HCT116 (cell line): ENCODE measurements around the gene VASN. TPM values are rescaled to one million over a fixed set of nuclear protein-coding genes. Genes with fewer than 3 reads are reported as not detected.

ENCODE experiments used
- ATAC-seq: fragments of 200-7000 bp; cut with Tn5 transposase; 2 replicates; pipeline ENCODE4 v1.9.1; 2020; ENCODE audit warnings: mild to moderate bottlenecking, moderate library complexity
- BruUV-seq: library from RNA; stranded (reverse); fragments of 400-500 nt; replicated peaks from 2 replicates; lab custom pipeline; 2021; lab: Mats Ljungman, UMichigan
- CTCF ChIA-PET: fragments of 300-600 bp; sonication (Branson Sonifier 250); formaldehyde crosslinking; loops from one replicate; lab custom pipeline; 2021; ENCODE audit warnings: antibody characterized with exemption; lab: Charles Lee
- POLR2A ChIA-PET: fragments of 300-600, 350-600 bp; sonication (Branson Sonifier 250); formaldehyde crosslinking; loops from one replicate; lab custom pipeline; 2021; ENCODE audit warnings: antibody characterized with exemption; lab: Charles Lee
- RAD21 ChIA-PET, 2 experiments: fragments of 300-600 bp; sonication (Branson Sonifier 250); formaldehyde crosslinking; loops; one replicate each; lab custom pipeline; 2023; ENCODE audit warnings: low total read pairs in 2 of 2; ENCODE audit not compliant: uncharacterized antibody in 2 of 2, unreplicated experiment in 2 of 2, low non-redundant PET in 1 of 2; lab: Charles Lee
- DNase-seq: peaks from one replicate; pipeline ENCODE4 v3.0.0-alpha.2; 2010; ENCODE audit warnings: low read depth, low spot score
- H2AFZ ChIP-seq: fragments of 200-600 bp; shearing (Covaris generic), sonication (generic); 2 replicates; pipeline ENCODE4 v1.6.1; 2017; ENCODE audit warnings: low read depth, mixed run types, mixed read lengths, antibody characterized with exemption, low read length; ENCODE audit not compliant: poor library complexity, severe bottlenecking
- H3K27ac ChIP-seq: 2 replicates; pipeline ENCODE4 v1.5.1; 2012; ENCODE audit warnings: low read depth, low read length
- H3K27me3 ChIP-seq: fragments of 200-600 bp; sonication (generic); 2 replicates; pipeline ENCODE4 v1.6.1; 2016; ENCODE audit warnings: mixed run types, low read length, mixed read lengths; ENCODE audit not compliant: insufficient read depth
- H3K36me3 ChIP-seq, 2 experiments: fragments of 200-500 bp in 1 of 2; fragments of 200-600 bp in 1 of 2; sonication (Bioruptor generic) in 1 of 2; sonication (generic) in 1 of 2; 2 replicates each; pipeline versions ENCODE4 v1.5.1 to v1.6.1; 2014 to 2016; ENCODE audit warnings: low read length in 2 of 2, inconsistent platforms in 1 of 2, mixed read lengths in 1 of 2, mixed run types in 1 of 2; ENCODE audit not compliant: insufficient read depth in 2 of 2, control insufficient read depth in 1 of 2
- H3K4me1 ChIP-seq, 2 experiments: fragments of 200-600 bp in 1 of 2; sonication (generic) in 1 of 2; 2 replicates each; pipeline versions ENCODE4 v1.5.1 to v1.6.1; 2012 to 2017; ENCODE audit warnings: low read length in 2 of 2, inconsistent platforms in 1 of 2, mild to moderate bottlenecking in 1 of 2, mixed read lengths in 1 of 2, mixed run types in 1 of 2, moderate library complexity in 1 of 2; ENCODE audit not compliant: insufficient read depth in 2 of 2, control insufficient read depth in 1 of 2
- H3K4me2 ChIP-seq: fragments of 200-600 bp; sonication (generic); 2 replicates; pipeline ENCODE4 v1.6.1; 2017; ENCODE audit warnings: mixed run types, low read length, mixed read lengths
- H3K4me3 ChIP-seq, 2 experiments: fragments of 200-600 bp in 1 of 2; sonication (generic) in 1 of 2; replicated peaks in 1 of 2; 2 replicates each; pipeline ENCODE4 v1.5.1; 2011 to 2016; ENCODE audit warnings: low read length in 2 of 2, control low read depth in 1 of 2, low read depth in 1 of 2, mild to moderate bottlenecking in 1 of 2, mixed read lengths in 1 of 2, mixed run types in 1 of 2
- H3K79me2 ChIP-seq: fragments of 200-600 bp; sonication (generic); 2 replicates; pipeline ENCODE4 v1.6.1; 2017; ENCODE audit warnings: mild to moderate bottlenecking, mixed run types, low read length, moderate library complexity, mixed read lengths; ENCODE audit not compliant: insufficient read depth
- H3K9ac ChIP-seq: fragments of 200-600 bp; sonication (generic); 2 replicates; pipeline ENCODE4 v1.6.1; 2016; ENCODE audit warnings: low read length, mixed read lengths
- H3K9me2 ChIP-seq: fragments of 200-600 bp; sonication (generic), shearing (Covaris generic); 2 replicates; pipeline ENCODE4 v1.6.1; 2017; ENCODE audit warnings: mixed run types, mild to moderate bottlenecking, moderate library complexity; ENCODE audit not compliant: insufficient read depth
- H3K9me3 ChIP-seq, 2 experiments: fragments of 200-500 bp in 1 of 2; fragments of 200-600 bp in 1 of 2; sonication (Bioruptor generic) in 1 of 2; sonication (generic) in 1 of 2; 2 replicates each; pipeline ENCODE4 v1.6.1; 2014 to 2017; ENCODE audit warnings: low read length in 2 of 2, mixed read lengths in 2 of 2, inconsistent platforms in 1 of 2, low read depth in 1 of 2, mild to moderate bottlenecking in 1 of 2, mixed run types in 1 of 2, moderate library complexity in 1 of 2; ENCODE audit not compliant: control insufficient read depth in 1 of 2, insufficient read depth in 1 of 2
- H4K20me1 ChIP-seq: fragments of 200-600 bp; sonication (generic), shearing (Covaris generic); 2 replicates; pipeline ENCODE4 v1.6.1; 2017; ENCODE audit warnings: mixed run types, mild to moderate bottlenecking, moderate library complexity; ENCODE audit not compliant: insufficient read depth
- CBX3 ChIP-seq: IDR thresholded peaks from 2 replicates; pipeline ENCODE4 v1.6.1; 2012; ENCODE audit warnings: low read depth
- CEBPB ChIP-seq: IDR thresholded peaks from 2 replicates; pipeline ENCODE4 v1.6.1; 2012; ENCODE audit warnings: low read depth
- EGR1 ChIP-seq: IDR thresholded peaks from 2 replicates; pipeline ENCODE4 v1.6.1; 2012; ENCODE audit warnings: low read depth
- ELF1 ChIP-seq: IDR thresholded peaks from 2 replicates; pipeline ENCODE4 v1.6.1; 2012; ENCODE audit warnings: low read depth, borderline replicate concordance
- EZH2phosphoT487 ChIP-seq: fragments of 200-600 bp; IDR thresholded peaks from 2 replicates; pipeline ENCODE4 v1.6.1; 2018; ENCODE audit warnings: antibody characterized with exemption, borderline replicate concordance
- FOSL1 ChIP-seq: IDR thresholded peaks from 2 replicates; pipeline ENCODE4 v1.6.1; 2012; ENCODE audit warnings: low read depth
- JUND ChIP-seq: IDR thresholded peaks from 2 replicates; pipeline ENCODE4 v1.6.1; 2012
- POLR2A ChIP-seq: IDR thresholded peaks from 2 replicates; pipeline ENCODE4 v1.7.0; 2011; ENCODE audit warnings: borderline replicate concordance; ENCODE audit not compliant: insufficient read depth, insufficient read length; ENCODE audit errors: extremely low read depth
- POLR2AphosphoS5 ChIP-seq: IDR thresholded peaks from 2 replicates; pipeline ENCODE4 v1.6.1; 2011; ENCODE audit warnings: mild to moderate bottlenecking, low read depth, low read length, moderate library complexity
- SIN3A ChIP-seq: IDR thresholded peaks from 2 replicates; pipeline ENCODE4 v1.6.1; 2012; ENCODE audit warnings: low read depth
- SP1 ChIP-seq: IDR thresholded peaks from 2 replicates; pipeline ENCODE4 v1.6.1; 2012; ENCODE audit warnings: low read depth
- SRF ChIP-seq: IDR thresholded peaks from 2 replicates; pipeline ENCODE4 v1.6.1; 2012; ENCODE audit warnings: low read depth
- TCF7L2 ChIP-seq: IDR thresholded peaks from 2 replicates; pipeline ENCODE4 v1.7.0; 2011; ENCODE audit warnings: borderline replicate concordance, inconsistent platforms; ENCODE audit not compliant: insufficient read depth, insufficient read length; ENCODE audit errors: extremely low read depth
- YY1 ChIP-seq: IDR thresholded peaks from 2 replicates; pipeline ENCODE4 v1.6.1; 2011; ENCODE audit warnings: low read length, low read depth, moderate library complexity, mild to moderate bottlenecking; ENCODE audit not compliant: insufficient replicate concordance; ENCODE audit errors: extremely low read depth
- ZNF274 ChIP-seq: fragments of 200-500 bp; sonication (Bioruptor generic); IDR thresholded peaks from 2 replicates; pipeline ENCODE4 v1.6.1; 2014; ENCODE audit warnings: mild to moderate bottlenecking, low read depth, low read length, inconsistent platforms
- intact Hi-C: fragments of 100-400 bp; cut with micrococcal nuclease; formaldehyde crosslinking; loops from 2 replicates; pipeline ENCODE4 v1.10.0; 2022
- total RNA-seq: library from RNA; stranded (reverse); gene quantifications from one replicate; pipeline ENCODE4 v1.2.1, GENCODE V29; 2021; ENCODE audit not compliant: unreplicated experiment
- TF ChIP-seq, protein P1 (sequence below): IDR thresholded peaks from 2 replicates; pipeline ENCODE4 v1.6.1; 2012
- TF ChIP-seq, protein P2 (sequence below), 3 experiments: fragments of 200-600 bp in 1 of 3; sonication (generic) in 1 of 3; IDR thresholded peaks in 2 of 3; conservative IDR thresholded peaks in 1 of 3; 2 replicates each; pipeline ENCODE4 v1.5.1; 2012 to 2017; ENCODE audit warnings: low read depth in 2 of 3, low read length in 2 of 3, antibody characterized with exemption in 1 of 3, borderline replicate concordance in 1 of 3, control low read depth in 1 of 3, mild to moderate bottlenecking in 1 of 3, mixed read lengths in 1 of 3, mixed run types in 1 of 3, moderate library complexity in 1 of 3; ENCODE audit not compliant: insufficient read depth in 1 of 3
- TF ChIP-seq, protein P3 (sequence below): IDR thresholded peaks from 2 replicates; pipeline ENCODE4 v1.6.1; 2012; ENCODE audit warnings: low read depth

VASN gene
- total RNA-seq, 1 experiment from 2014 or later, result 6.3 TPM

DNA sequence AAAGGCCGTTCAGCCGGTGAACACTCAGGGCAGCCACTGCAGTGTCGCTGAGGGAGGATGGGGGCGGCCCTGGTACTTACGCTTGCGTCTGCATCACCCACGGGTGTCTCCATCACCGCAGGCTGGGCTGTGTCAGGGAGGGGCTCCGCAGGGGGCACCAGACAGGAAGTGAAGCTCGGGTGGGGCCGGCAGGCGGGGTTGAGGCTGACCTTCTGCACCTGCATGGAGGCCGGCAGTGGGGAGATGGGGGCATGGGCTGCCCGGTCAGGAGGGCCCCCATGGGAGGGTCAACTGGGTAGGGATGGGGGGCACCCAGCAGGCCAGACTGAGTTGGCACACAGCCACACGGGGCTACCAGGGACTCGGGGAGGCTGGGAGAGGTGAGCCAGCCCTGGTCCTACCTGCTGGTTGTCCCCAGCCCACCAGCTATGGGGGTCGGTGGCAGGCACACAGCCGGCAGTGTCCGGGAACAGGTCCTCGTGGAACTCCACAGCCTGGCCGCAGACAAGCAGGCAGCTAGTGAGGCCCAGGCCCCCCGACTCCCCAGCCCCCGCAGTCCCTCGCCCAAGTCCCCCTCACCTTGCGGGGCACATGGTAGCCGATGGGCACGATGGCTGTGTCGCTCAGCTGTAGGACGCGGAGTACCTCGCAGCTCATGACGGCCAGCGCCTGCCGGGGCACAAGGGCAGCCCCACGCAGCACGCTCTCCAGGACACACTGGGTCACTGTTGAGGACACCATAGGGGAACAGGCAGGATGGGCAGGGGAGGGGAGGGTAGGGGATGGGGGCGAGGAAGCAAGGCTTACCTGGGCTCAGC, 7.2 kb upstream of the VASN start:
- RAD21 ChIA-PET, result no interaction called here
- DNase-seq, result no peak

More for the DNA sequence above, 7.2 kb upstream of the VASN start:
- H3K4me1 ChIP-seq, result peaks cover 13 to 38% of the 10 kb centered on the region in 2 experiments
- H3K36me3 ChIP-seq, result no peaks in the 10 kb centered on the region
- H3K9ac ChIP-seq, result no peak overlapping the region
- no peaks in the 10 kb centered on the region for H3K79me2 ChIP-seq
- H3K9me2 ChIP-seq, result no peaks in the 10 kb centered on the region
- TF ChIP-seq, protein P1, sequence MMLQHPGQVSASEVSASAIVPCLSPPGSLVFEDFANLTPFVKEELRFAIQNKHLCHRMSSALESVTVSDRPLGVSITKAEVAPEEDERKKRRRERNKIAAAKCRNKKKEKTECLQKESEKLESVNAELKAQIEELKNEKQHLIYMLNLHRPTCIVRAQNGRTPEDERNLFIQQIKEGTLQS, result no peak
- no peak for TF ChIP-seq CEBPB
- no peak for TF ChIP-seq SIN3A
- TF ChIP-seq POLR2A, result no peak
- no peak for TF ChIP-seq POLR2AphosphoS5
- no peak for TF ChIP-seq ELF1
- TF ChIP-seq SRF, result no peak
- TF ChIP-seq, protein P2, sequence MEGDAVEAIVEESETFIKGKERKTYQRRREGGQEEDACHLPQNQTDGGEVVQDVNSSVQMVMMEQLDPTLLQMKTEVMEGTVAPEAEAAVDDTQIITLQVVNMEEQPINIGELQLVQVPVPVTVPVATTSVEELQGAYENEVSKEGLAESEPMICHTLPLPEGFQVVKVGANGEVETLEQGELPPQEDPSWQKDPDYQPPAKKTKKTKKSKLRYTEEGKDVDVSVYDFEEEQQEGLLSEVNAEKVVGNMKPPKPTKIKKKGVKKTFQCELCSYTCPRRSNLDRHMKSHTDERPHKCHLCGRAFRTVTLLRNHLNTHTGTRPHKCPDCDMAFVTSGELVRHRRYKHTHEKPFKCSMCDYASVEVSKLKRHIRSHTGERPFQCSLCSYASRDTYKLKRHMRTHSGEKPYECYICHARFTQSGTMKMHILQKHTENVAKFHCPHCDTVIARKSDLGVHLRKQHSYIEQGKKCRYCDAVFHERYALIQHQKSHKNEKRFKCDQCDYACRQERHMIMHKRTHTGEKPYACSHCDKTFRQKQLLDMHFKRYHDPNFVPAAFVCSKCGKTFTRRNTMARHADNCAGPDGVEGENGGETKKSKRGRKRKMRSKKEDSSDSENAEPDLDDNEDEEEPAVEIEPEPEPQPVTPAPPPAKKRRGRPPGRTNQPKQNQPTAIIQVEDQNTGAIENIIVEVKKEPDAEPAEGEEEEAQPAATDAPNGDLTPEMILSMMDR (IDR thresholded peaks at IDR 0.05 in 2 of 3, conservative IDR thresholded peaks at IDR 0.05 in 1 of 3; ENCODE audit: borderline replicate concordance in 1 of 3, insufficient read depth in 1 of 3, low read depth in 2 of 3, low read length in 2 of 3), result no peak
- TF ChIP-seq ZNF274, result no peak
- TF ChIP-seq EGR1, result no peak
- no peak for TF ChIP-seq EZH2phosphoT487
- no peak for TF ChIP-seq SP1
- TF ChIP-seq TCF7L2, result no peak
- TF ChIP-seq CBX3, result no peak
- TF ChIP-seq YY1, result no peak
- TF ChIP-seq, protein P3, sequence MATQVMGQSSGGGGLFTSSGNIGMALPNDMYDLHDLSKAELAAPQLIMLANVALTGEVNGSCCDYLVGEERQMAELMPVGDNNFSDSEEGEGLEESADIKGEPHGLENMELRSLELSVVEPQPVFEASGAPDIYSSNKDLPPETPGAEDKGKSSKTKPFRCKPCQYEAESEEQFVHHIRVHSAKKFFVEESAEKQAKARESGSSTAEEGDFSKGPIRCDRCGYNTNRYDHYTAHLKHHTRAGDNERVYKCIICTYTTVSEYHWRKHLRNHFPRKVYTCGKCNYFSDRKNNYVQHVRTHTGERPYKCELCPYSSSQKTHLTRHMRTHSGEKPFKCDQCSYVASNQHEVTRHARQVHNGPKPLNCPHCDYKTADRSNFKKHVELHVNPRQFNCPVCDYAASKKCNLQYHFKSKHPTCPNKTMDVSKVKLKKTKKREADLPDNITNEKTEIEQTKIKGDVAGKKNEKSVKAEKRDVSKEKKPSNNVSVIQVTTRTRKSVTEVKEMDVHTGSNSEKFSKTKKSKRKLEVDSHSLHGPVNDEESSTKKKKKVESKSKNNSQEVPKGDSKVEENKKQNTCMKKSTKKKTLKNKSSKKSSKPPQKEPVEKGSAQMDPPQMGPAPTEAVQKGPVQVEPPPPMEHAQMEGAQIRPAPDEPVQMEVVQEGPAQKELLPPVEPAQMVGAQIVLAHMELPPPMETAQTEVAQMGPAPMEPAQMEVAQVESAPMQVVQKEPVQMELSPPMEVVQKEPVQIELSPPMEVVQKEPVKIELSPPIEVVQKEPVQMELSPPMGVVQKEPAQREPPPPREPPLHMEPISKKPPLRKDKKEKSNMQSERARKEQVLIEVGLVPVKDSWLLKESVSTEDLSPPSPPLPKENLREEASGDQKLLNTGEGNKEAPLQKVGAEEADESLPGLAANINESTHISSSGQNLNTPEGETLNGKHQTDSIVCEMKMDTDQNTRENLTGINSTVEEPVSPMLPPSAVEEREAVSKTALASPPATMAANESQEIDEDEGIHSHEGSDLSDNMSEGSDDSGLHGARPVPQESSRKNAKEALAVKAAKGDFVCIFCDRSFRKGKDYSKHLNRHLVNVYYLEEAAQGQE, result no peak
- TF ChIP-seq FOSL1, result no peak
- no peak for TF ChIP-seq JUND
- CTCF ChIA-PET, result interaction anchor here (1.0 kb wide), 1 partner anchor 13 kb away, joined by 3 read pairs; no protein-coding TSS in a partner anchor
- H3K27me3 ChIP-seq, result no peaks in the 10 kb centered on the region
- BruUV-seq, result no TSS peak
- no peak overlapping the region for H2AFZ ChIP-seq
- H4K20me1 ChIP-seq, result no peaks in the 10 kb centered on the region
- no peak overlapping the region for H3K4me3 ChIP-seq
- intact Hi-C loops, result no loop called here
- POLR2A ChIA-PET, result no interaction called here
- no peak overlapping the region for H3K4me2 ChIP-seq
- no peaks in the 10 kb centered on the region for H3K9me3 ChIP-seq
- no peak overlapping the region for H3K27ac ChIP-seq
- ATAC-seq, result no peak
